Parietal lobe (tissue), 1 donor: ENCODE data around the gene SUN5. TPM values are rescaled to one million over a fixed set of nuclear protein-coding genes. Genes with fewer than 3 reads are reported as not detected.

Experiments
- total RNA-seq: library from RNA; depleted of rRNA; stranded (reverse); fragments of >200 nt; gene quantifications from one replicate; pipeline ENCODE4 v1.2.3, GENCODE V29; 2014

Gene SUN5
- total RNA-seq: not detected

GRCh38 chr20:33004141-33004751 lies at the start of gene SUN5:
Gene SUN5, minus strand, starts transcription at chr20:33004433. Its CDS starts 93 bp downstream, at chr20:33004340.

GRCh38 chr20:33053291-33054106 lies 49.3 kb upstream of the SUN5 start, which contains the start of gene BPIFB3:
Gene BPIFB3, plus strand, starts transcription at chr20:33053903. Its CDS starts 1,533 bp downstream, at chr20:33055436.

GRCh38 chr20:33031531-33031930 lies 27.3 kb upstream of the SUN5 start, which contains the start of gene BPIFB6:
Gene BPIFB6, plus strand, starts transcription at chr20:33031648. Its CDS starts 0 bp downstream, at chr20:33031648.

GRCh38 chr20:33007376-33008335 lies 3.4 kb upstream of the SUN5 start, which contains the start of gene BPIFB2:
Gene BPIFB2, plus strand, starts transcription at chr20:33007704. Its CDS starts 871 bp downstream, at chr20:33008575.

Other genes starting within 250 kb of the SUN5 start
- gene DNMT3B, start 242.0 kb downstream of the SUN5 start, total RNA-seq: 11.9 TPM
- gene MAPRE1, start 184.5 kb downstream of the SUN5 start, total RNA-seq: 107 TPM
- not detected for gene EFCAB8, start 145.5 kb downstream of the SUN5 start, total RNA-seq
- gene BPIFB2, start 3.3 kb upstream of the SUN5 start, total RNA-seq: not detected
- not detected for gene BPIFB6, start 27.2 kb upstream of the SUN5 start, total RNA-seq
- not detected for gene BPIFB3, start 49.5 kb upstream of the SUN5 start, total RNA-seq
- not detected for gene BPIFB4, start 75.2 kb upstream of the SUN5 start, total RNA-seq
- gene BPIFA2, start 163.7 kb upstream of the SUN5 start, total RNA-seq: not detected
- not detected for gene BPIFA3, start 212.9 kb upstream of the SUN5 start, total RNA-seq
- not detected for gene BPIFA1, start 231.6 kb upstream of the SUN5 start, total RNA-seq